DMS 273 treated with DMSO at 0.1 percent for 48 hours (cell line): ENCODE data around the gene JAKMIP1.
"Not testable (repeated sequence)": the region's sequence is repeated elsewhere in the genome, so short reads cannot be mapped to it uniquely, and the experiment has no call there.

ENCODE experiments used
- DNase-seq: peaks from one replicate; lab custom pipeline; 2025; lab: John Stamatoyannopoulos, UW

The JAKMIP1 gene

DNA sequence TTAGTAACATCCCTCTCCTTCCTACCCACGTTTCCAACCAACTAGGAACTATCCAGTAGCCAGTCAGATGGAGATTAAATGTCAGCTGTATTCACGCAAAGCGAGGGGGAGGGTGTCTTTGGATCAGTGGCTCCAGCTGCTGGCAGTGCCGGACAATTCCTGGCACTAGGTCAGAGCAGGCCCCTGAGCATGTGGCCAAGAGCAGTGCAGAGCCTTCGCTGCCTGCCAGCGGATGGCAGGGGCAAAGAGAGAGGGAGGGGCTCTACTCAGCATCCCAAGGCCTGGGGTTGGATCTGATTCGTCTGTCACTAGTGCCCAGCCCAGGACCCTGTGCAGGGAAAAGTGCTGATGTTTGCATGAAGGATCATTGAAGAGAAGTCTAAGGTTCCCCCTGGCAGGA, 28.7 kb upstream of the JAKMIP1 start:
- no peak for DNase-seq

DNA sequence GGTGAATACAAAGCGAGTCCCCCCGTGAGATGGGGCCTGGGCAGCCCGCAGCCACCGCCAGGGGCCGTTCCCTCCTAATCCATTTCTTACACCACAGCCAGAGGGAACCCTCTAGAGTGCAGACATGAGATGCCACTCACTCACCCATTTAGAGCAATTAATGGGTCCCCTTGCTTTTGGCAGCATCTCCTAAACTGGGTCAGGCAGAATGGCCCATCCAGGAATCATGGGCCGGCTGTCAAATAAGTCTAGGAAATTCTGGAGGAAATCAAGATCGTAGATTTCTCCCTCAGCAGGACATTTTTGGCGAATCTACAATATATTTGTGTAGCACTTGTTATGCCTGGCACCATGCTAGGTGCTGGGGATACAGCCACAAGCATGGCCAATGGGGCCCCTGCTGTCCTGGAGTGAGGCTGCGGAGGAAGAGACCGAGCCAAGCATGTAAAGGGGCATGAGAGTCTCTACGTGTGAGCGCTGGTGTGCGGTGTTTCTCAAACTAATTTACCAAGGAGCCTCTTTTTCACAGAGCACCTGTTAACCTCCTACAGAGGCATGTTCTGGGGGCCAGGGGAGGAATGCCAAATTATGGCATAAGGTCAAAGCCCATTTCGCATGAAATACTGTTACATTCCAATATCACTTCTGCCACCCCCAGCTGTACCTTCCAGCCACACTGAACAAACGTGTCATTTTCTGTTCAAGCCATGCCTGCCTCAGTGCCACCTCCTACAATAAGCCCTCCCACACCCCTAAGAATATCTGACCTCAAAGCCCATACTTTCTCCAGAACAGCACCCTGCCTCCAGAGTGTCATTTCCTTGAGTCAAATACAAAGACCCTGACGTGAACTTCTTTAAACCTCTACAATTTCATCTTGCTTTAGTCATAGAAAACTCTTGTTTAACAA, 28.1 kb upstream of the JAKMIP1 start:
- no peak for DNase-seq

DNA sequence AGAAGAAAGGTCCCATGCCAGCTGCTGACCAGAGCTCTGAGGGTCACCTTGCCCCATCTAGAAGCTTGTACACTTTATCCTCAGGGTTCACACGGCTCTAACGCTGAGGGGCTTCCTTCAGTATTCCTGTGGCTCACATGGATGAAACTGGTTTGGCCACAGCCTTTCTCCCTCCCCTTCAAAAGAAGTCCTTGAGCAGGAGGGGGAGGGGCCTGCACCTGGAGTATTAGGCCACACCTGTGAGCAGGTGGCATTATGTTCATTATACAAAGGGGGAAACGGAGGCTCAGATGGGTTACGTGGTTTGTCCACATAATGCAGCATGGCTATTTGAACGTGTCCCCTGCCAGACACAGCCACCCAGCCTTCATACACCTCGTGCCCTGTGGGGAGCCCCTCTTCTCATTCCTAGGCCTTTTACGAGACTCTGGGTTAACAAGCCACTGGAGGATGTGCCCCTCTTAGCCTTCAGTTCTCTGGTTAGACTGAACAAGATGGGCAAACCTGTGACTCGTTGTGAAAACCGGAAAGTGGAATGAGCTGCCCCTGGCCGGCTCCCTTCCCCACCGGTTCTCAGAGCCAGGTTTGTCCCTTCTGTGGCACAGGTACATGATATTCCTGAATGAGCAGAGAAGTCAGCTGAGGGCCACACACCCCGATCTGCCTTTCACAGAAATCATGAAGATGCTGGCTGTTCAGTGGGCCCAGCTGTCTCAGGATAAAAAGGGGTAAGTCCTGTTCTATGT, 27.2 kb upstream of the JAKMIP1 start:
- DNase-seq = no peak

DNA sequence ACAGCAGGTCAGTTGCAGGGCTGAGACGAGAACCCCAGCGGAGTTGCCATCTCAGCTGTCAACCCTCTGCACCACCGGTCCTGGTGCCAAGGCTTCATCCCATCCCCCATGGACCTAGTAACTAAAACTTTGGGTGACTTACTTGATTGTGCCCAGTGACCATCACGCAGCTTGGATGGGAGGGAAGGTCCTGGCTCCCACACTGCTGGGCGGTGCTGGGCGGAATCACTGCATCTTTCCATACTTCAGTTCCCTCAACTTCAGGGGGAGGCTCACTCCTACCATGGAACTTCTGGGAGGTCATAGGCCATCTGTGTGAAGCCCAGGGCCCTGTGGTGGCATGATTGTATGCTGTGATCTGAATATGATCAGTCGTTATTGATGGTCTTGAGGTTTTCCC, 26.2 kb upstream of the JAKMIP1 start:
- DNase-seq = no peak

DNA sequence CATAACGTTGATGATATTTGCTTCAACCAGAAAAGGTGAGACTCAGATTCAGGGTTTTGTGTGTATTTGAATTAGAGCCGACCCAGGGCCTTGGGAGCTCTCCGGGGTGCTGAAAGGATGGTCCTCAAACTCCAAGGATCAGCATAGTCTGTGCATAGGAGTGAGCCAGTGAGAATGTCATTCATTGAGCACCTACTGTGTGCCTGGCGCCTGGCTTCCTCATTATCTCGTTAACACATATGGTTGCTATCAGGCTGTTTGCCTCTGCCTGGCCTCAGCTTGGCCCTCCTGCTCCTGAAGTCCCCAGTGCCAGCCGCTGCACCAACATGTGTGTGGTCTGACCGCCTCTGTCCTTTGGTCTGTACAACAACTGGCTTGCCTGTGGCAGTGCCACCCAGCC, 25.1 kb upstream of the JAKMIP1 start:
- DNase-seq = no peak

DNA sequence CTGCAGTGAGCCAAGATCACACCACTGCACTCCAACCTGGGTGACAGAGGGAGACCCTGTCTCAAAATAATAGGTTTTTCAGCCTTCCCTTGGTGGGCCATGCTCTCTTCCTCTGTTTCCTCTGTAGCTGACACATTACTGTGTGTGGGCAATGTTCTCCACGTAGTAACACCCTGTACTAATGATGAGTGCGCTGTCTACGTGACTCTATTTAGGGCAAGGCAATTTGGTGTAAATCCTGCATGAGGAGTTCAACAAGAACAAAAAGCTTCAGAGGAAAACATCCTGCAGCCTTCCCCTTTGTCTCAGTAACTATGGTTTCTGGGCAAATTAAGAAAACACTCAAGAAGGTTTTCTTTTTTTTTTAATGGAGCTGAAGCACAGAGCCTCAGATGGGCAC, 24.4 kb upstream of the JAKMIP1 start:
- DNase-seq = no peak

DNA sequence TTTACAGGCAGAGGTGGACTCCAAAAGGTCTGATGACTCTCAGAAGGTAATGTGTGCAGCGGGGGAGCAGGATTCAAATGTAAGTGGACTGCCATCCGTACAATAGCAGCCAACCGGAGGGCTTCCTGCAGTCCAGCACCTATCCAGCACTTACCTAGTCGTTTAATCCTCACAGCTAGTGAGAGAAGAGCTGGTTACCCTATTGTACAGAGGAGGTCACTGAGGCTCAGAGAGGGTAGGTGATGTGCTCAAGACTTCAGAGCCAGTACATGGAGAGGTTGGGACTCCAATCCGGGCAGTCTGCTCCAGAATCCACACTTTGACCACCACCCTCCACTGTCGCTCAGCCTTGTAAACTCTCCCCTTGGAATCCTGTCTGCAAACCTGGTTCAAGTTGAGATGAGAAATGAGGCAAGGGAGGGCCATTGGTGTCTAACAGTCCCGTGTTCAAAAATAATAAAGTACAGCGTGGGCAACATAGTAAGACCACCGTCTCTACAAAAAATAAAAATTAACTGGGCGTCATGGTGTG, 22.5 kb upstream of the JAKMIP1 start:
- no peak for DNase-seq

DNA sequence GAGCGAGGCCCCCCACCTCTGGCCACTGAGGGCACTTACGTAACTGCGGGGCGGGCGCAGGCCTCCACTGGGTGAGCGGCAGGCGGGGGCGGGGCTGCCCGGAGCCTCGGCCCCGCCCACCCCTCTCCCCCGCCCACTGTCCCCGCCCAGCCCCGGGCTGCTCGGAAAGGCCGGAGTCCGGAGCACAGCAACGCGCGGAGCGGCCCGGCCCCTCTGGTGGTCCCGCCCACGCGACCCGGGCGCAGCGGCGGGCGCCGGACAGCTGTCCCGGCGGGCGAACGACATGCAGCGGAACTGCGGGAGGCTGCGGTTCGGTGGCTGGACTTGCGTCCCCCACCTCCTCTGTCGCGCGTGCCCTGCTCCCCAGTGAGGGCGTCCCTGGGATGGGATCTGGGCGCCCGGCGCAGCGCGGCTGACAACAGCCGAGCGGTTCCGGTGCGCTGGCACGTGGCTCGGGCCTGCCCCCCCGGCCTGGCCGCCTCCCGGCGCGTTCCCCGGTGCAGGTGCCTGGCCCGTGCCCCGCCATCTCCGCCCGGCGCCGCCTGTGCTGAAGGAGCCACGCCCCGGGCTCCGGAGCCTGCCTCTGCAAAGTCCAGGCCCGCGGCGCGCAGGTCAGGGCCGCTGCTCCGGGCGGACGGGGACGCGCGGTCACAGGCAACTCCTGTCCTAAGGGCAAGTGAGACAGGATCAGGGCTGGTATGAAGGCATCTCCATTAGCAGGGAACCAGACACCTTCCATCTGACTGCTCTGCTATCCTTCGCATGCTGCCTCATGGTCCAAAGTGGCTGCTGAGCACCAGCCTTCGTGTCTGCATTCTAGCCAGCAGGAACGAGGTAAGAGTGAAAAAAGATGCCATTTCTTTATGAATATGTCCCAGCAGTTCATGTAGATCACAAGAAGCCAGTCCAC, 21.8 kb upstream of the JAKMIP1 start:
- peak; percentile 19 for DNase-seq

DNA sequence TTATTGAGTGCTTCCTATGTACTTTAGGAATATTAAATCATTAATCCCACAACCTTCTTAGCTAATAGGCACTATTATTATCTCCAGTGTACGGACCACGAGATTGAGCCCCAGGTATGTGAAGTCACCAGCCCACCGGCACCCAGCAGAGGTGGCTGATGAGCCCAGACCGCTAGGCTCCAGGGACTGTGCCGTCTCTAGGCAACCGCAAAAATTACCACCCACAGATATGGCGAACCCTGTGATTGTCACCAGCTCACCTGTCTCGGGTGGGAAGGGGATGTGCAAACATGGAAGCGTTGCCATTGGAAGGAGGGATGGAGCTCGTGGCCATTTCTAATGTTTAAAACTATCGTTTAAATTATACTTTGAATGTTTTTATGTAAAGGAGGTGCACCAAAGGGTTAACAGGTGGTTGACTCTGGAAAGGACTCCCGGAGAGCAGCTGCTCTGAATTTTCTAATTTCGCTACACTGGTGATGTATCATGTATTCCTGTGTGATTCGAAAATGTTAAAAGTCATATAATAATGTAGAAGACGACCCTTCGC, 21.0 kb upstream of the JAKMIP1 start:
- DNase-seq = no peak

DNA sequence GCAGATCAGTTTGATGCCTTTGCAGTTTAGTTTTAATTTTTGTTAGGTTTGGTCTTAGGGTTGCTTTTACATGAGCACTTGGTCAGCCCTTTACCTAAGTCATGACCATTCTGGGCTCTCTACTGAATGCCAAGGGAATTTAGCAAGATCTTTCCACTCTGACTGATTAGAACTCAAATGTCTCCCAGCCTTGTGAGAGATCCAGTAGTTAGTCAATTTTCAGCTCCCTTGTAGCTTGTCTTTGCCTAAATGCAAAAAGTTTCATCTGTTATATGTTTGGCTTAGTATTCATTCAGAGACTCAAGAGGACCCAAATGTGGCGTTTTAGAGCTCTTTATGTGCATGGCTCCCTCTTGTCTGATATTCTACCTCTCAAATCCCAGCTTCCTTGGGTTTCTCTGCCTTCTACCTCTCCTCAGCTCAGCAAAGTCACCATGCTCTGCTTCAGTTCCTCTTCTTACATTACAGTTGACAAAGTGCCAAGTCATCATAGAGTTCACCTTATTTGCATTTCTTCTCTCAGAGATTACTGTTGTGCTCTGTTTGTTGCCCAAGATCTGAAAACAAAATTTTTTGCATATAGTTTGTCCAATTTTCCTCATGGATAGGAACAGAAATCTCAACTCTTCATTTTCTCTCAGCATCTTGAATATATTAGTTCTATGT, 17.5 kb upstream of the JAKMIP1 start:
- no peak for DNase-seq

DNA sequence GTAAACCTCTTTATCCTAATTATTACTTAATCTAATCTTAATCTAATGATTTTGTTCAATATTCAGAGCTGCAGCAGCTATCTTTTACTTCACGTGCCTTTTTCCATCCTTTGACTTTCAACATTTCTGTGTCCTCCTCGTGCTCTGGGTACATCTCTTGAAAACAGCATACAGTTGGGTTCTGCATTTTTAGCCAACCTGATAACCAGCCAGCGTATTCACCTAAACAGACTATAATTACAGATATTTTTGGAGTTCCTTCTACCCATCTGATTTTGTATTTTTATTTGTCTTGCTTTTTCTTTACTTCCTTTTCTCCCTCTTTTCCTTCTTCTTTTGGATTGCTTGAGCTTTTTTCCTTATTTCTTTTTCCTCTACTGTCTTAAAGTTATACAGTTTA, 16.2 kb upstream of the JAKMIP1 start:
- DNase-seq = no peak

DNA sequence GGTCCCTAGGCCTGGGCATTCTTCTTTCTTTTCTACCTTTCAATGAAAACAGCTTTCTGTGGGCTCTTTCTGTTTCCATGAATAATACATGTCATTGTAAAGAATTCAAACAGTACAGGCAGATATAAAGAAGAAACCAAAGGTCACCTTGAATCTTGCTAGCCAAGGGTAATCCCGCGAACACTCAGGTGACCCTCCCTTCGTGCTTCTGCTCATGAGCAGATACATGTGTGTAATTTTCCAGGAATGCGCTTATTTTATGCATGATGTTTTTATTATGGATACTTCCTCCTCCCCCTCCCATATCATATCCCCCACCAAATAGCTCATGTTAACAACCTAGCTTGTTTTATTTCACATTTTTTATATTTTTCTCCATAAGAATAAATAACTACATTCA, 9.6 kb upstream of the JAKMIP1 start:
- no peak for DNase-seq

DNA sequence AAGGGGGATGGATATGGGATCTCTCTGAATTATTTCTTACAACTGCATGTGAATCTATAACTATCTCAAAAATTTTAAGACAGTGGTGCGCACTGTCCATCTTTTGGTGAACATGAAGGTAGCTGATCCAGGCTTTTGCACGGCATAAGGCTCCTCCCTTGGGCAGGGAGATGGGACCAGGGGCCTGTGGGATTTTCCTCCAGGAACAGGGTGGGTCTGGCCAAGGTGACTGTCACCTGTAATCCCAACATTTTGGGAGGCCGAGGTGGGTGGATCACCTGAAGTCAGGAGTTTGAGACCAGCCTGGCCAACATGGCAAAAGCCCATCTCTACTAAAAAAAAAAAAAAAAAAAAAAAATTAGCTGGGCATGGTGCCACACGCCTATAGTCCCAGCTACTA, 8.9 kb upstream of the JAKMIP1 start:
- DNase-seq = not testable (repeated sequence)

DNA sequence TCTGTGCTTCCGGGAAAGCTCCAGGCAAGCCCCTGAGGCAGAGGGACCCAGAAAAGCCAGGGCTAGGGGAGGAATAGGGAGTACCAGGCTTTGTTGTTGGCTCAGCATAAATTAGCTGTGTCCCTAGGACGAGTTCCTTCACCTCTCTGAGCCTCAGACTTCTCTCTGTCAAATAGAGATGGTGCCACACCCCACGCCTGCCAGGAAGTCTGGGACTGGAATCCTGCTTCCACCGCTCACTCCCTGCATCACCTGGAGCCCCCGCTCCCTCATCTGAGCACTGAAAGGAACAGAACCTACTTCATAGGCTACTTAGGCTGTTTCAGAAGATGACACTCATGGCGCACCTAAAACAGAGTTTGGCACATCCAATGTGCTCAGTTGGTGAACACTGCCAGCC, 8.1 kb upstream of the JAKMIP1 start:
- DNase-seq = no peak

DNA sequence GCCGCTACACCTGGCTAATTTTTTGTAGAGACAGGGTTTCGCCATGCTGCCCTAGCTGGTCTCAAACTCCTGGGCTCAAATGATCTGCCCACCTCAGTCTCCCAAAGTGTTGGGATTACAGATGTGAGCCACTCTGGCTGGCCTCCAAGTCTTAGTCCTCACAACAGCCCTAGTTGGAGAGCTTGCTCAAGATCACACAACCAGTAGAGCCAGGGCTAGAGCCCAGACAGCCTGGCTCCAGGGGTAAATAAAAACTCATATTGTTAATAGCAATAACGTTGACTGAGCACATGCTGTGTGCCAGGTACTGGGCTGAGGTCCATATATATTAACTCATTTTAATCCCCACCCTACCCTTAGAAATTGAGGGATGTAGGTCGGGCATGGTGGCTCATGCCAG, 7.3 kb upstream of the JAKMIP1 start:
- no peak for DNase-seq

DNA sequence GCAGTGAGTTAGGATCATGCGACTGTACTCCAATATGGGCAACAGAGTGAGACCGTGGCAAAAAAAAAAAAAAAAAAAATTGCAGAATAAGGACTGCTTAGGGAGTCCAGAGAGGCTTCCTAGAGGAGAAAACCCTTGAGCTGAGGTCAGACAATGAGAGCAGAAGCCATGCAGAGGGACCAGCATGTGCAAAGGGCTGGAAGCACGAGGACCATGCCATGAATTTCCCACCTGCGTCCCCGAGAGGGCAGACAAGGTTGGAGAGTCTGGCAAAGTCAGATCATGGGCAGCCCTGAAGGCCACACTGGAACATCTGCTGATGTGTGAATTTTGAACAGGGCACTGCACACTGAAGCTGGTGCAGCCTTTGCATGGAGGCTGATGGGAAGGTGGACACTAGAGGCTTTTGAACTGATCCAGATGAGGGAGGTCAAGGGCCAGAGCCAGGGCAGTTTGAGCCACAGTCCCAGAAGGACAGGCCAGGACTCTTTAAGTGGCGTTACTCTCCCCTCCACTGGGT, 6.5 kb upstream of the JAKMIP1 start:
- DNase-seq = no peak

DNA sequence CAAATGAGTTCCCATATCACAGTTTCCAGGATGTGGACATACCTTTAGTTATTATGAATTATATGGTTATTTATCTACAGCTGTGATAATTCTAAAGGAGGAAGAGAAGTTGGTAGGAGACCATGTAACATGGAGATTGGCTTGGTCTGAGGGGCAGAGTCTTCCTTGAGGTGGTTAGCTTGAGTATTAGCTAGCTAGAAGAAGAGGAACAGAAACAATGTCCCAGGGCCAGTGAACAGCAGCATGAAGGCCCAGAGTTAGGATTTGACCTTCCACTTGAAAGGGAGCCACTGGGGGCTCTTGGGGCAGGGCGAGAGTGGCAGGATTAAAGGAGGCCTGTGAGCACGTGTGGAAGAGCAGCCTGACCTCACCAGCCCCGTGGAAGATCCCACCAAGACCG, 5.6 kb upstream of the JAKMIP1 start:
- no peak for DNase-seq

DNA sequence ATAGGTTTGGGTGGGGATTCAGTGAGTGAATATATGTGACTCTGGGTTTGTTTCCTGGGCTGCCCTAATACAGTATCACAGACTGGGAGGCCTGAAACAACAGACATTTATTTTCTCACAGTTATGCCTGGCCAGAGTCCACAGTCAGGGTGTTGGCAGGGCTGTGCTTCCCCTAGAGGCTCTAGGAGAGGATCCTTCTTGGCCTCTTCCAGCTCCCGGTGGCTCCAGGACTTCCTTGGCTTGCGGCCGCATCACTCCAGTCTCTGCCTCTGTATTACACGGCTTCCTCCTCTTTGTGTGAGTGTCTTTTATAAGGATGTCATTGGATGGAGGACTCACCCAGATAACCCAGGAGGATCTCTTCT, 5.2 kb upstream of the JAKMIP1 start:
- no peak for DNase-seq

DNA sequence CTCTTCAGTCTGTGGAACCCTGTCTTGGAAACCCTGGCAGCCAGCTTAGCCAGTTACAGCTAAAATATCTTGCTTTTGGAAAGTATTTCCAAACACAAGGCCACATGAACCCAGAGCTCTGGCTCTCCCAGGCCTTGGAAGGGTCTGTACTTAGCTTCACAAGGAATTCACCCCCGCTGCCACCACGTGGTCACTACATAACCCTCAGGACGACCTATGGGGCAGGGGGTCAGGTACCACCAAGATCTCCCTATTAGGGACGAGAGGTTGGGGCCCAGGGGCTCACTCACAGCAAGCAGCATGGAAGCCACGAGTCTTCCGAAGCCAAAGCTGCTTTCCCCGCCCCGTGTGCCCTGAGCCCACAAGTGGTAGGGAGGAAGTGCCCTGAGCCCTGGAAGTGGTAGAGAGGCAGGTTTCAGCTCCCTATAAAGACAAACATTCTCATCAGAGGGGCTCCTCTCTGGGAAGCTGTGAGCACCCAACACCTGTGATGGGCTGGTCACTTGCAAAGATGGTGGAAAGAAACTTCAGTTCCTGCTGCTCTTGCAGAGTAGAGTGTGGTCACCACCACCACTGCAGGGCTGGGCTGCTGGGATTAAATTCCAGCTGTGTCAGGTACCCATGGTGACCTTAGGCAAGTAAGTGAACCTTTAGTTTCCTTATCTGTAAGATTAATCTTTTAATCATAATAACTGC, 4.7 kb upstream of the JAKMIP1 start:
- no peak for DNase-seq

DNA sequence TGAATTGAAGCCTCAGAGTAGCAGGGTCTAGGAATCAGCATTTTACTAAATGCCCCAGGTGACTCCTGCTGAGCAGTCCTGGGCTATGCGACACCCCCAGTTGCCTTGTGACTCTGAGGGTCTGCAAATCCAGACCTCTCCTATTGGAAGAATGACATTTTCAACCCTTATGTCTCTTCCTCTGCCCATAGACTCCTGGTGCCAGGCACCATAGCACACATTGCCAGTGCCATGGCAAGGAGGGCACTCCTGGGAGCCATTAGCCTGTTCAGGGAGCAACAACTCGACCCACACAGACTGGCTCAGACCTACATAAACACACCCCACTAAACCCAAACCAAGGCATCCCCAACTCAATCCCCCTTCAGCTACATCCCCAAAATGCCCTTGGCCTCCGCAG, 3.7 kb upstream of the JAKMIP1 start:
- no peak for DNase-seq
